ENCODE measurements around the gene TMEM203.

The TMEM203 gene

DNA sequence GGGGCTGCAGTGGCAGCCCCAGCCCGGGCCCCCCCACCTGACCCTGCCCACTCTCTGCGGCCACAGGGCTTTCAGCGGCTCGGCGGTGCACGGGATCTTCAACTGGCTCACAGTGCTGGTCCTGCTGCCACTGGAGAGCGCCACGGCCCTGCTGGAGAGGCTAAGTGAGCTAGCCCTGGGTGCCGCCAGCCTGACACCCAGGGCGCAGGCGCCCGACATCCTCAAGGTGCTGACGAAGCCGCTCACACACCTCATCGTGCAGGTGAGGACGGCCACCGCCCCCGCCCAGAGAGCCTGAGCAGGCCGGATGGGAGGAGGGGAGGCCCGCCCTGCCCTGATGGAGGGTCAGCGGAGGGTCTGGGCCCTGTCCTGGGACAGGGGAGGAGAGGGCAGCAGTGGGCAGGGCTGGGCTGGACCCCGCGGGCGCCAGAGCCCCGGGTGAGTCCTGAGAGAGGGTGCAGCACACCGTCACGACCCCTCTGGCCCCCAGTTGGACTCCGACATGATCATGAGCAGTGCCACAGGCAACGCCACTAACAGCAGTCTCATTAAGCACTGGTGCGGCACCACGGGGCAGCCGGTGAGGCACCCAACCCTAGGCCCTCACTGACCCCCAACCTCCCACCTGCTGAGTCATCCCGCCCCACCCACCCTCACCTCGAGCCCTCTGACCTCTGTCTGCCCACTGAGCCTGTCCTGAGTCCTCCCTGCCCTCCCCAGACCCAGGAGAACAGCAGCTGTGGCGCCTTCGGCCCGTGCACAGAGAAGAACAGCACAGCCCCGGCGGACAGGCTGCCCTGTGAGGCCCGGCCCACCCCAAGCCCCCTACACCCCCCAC, 27.9 kb upstream of the TMEM203 start:
- no peak overlapping the region for H3K4me3 ChIP-seq (ENCODE audit: low read depth, low read length)
- TF ChIP-seq, protein P1, sequence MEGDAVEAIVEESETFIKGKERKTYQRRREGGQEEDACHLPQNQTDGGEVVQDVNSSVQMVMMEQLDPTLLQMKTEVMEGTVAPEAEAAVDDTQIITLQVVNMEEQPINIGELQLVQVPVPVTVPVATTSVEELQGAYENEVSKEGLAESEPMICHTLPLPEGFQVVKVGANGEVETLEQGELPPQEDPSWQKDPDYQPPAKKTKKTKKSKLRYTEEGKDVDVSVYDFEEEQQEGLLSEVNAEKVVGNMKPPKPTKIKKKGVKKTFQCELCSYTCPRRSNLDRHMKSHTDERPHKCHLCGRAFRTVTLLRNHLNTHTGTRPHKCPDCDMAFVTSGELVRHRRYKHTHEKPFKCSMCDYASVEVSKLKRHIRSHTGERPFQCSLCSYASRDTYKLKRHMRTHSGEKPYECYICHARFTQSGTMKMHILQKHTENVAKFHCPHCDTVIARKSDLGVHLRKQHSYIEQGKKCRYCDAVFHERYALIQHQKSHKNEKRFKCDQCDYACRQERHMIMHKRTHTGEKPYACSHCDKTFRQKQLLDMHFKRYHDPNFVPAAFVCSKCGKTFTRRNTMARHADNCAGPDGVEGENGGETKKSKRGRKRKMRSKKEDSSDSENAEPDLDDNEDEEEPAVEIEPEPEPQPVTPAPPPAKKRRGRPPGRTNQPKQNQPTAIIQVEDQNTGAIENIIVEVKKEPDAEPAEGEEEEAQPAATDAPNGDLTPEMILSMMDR (IDR thresholded peaks at IDR 0.05; ENCODE audit: insufficient read depth, low read length, missing control alignments): no peak
- ChIA-PET POLR2A (no interaction called here), CTCF (interaction anchor here (8.1 kb wide), 1 partner anchor 8 kb away, joined by 139 read pairs; the partner anchor contains the start of genes CYSRT1, RNF208 and RNF224)
- DNase-seq (ENCODE audit: low read depth, low spot score): no peak

- ChIA-PET CTCF (interaction anchor here (1.5 kb wide), 1 partner anchor 186 kb away, joined by 3 read pairs; no protein-coding TSS in a partner anchor), POLR2A (interaction anchor here (0.6 kb wide), 1 partner anchor 174 kb away, joined by 3 read pairs; no protein-coding TSS in a partner anchor)
- no peak for DNase-seq (ENCODE audit: low read depth, low spot score)
- TF ChIP-seq, protein P1 (IDR thresholded peaks at IDR 0.05; ENCODE audit: insufficient read depth, low read length, missing control alignments): no peak
- no peak overlapping the region for H3K4me3 ChIP-seq (ENCODE audit: low read depth, low read length)
Measured at GRCh38 chr9:137232510-137232909, 27.1 kb upstream of the TMEM203 start.

DNA sequence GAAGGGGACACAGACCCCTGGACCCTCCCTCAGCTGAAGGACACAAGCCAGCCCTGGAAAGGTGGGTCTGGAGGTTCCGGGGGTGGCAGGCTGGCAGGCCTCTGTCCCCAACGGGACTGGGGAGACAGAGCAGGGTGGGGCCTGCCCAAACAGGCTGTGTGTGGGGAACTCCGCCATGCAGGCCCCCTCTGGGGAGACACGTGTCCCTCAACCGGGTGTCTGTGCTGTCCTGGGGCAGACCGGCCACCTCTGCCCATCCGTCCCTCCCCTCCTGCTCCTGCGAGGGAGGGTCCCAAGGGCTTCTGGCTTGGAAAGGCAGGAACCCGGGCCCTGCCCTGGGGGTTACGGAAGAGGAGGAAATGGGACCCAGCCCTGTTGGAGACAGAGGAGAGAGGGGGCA, 26.7 kb upstream of the TMEM203 start:
- ChIA-PET CTCF (interaction anchor here (1.5 kb wide), 1 partner anchor 185 kb away, joined by 3 read pairs; no protein-coding TSS in a partner anchor), POLR2A (no interaction called here)
- DNase-seq (ENCODE audit: low read depth, low spot score): no peak
- no peak overlapping the region for H3K4me3 ChIP-seq (ENCODE audit: low read depth, low read length)
- TF ChIP-seq, protein P1 (IDR thresholded peaks at IDR 0.05; ENCODE audit: insufficient read depth, low read length, missing control alignments): no peak

DNA sequence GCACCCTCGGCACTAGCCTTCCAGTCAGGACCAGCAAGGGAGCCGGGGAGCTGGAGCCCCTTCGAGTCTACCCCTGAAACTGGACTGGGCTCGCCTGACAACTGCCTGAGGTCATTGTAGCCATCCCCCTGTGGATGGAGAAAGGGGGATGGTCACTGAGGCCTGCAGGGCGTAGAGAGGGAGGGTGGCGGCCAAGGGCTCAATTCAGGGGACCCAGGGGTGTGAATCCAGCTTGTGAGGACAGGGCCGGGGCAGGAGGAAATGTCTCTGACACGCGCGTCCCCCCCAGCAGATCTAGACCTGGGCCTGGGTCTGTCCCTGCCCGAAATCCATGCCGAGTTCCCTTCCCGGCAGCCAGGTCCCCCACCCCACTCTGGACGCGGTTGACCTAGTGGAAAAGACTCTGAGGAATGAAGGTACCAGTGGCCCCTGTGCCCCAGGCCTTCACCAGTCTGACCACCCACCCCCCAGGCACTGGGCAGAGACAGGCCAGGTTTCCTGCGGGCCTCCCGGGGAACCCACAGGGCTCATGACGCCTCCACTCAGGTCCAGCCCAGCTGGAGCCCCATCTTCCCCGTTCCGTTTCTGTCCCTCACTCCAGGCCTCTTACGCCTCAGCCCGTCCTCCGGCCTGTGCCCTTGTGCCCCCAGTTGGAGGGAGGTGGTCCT, 26.1 kb upstream of the TMEM203 start:
- ChIA-PET POLR2A (interaction anchor here (1.5 kb wide), 1 partner anchor 9 kb away, joined by 8 read pairs; the partner anchor contains the start of gene TUBB4B), CTCF (interaction anchor here (0.8 to 1.5 kb wide), 3 partner anchors 9 to 185 kb away, joined by 3 to 5 read pairs (median 3); no protein-coding TSS in a partner anchor)
- no peak for DNase-seq (ENCODE audit: low read depth, low spot score)
- H3K4me3 ChIP-seq (ENCODE audit: low read depth, low read length): no peak overlapping the region
- TF ChIP-seq, protein P1 (IDR thresholded peaks at IDR 0.05; ENCODE audit: insufficient read depth, low read length, missing control alignments): no peak

DNA sequence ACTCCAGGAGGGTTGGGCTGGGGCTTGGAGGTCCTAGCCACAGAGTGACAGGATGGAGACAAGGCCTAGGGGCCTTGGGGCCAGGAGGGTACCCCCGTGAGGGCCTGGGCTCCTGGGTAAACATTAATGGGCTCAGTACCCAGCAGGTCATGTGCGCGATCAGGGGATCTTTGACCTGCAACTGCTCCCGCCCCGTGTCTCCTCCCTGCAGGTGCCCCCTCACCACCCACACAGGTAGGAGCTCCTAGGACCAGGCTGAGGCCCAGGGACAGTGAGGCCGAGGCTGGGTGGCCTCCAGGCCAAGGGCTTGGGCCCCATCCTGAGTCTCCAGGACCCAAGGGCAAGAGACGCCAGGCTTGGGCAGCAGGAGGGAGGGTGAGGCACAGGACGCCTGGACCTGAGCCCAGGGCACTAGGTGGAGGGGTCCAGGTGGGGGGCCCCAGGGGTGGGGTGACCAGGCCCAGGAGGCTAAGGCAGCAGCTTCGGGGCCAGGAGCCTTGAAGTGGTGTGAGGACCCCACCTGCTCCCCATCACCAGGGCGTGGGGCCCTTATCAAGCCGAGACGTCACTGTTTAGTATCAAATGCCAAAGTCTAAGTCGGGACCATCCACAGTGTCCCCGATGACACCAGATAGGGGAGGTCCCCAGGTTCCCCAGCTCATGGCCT, 25.4 kb upstream of the TMEM203 start, which contains the start of gene SLC34A3:
SLC34A3 (plus strand) TSS at position 197 of the 667 bp plus-strand sequence. CDS start 802 bp downstream, outside the sequence.
- H3K4me3 ChIP-seq (ENCODE audit: low read depth, low read length): no peak within 1 kb of the TSS
- DNase-seq (ENCODE audit: low read depth, low spot score): no peak
- POLR2A ChIA-PET: interaction anchor here (1.5 kb wide), 1 partner anchor 10 kb away, joined by 8 read pairs; the partner anchor contains the start of gene TUBB4B
- CTCF ChIA-PET: interaction anchor here (0.8 to 1.5 kb wide), 3 partner anchors 9 to 184 kb away, joined by 3 to 5 read pairs (median 3); no protein-coding TSS in a partner anchor
- TF ChIP-seq, protein P1 (IDR thresholded peaks at IDR 0.05; ENCODE audit: insufficient read depth, low read length, missing control alignments): no peak
